NCI-H1092 (cell line): Measurements from ENCODE around the gene CCDC38.
A peak's percentile ranks its signal among the peaks of the same experiment; 100 is the strongest.

ENCODE experiments used
- DNase-seq: peaks from one replicate; lab custom pipeline; 2025; lab: John Stamatoyannopoulos, UW

Gene CCDC38

GRCh38 chr12:95836185-95836609 is 106.2 kb downstream of the CCDC38 start:
- DNase-seq: peak; percentile 15

- DNase-seq: no peak
Observed at GRCh38 chr12:95834572-95834971, 107.8 kb downstream of the CCDC38 start.

GRCh38 chr12:95830335-95831089 is 111.9 kb downstream of the CCDC38 start:
- no peak for DNase-seq

GRCh38 chr12:95829395-95829794 is 113.0 kb downstream of the CCDC38 start:
- DNase-seq: no peak

- peak; percentile 40 for DNase-seq
Observed at GRCh38 chr12:95820096-95820703, 122.2 kb downstream of the CCDC38 start.
